Measurements from ENCODE around the gene METTL25B. TPM values are rescaled to one million over a fixed set of nuclear protein-coding genes. Genes with fewer than 3 reads are reported as not detected.

Gene METTL25B
- polyA plus RNA-seq, 1 donor from 2014 or later = 13.1 TPM

DNA sequence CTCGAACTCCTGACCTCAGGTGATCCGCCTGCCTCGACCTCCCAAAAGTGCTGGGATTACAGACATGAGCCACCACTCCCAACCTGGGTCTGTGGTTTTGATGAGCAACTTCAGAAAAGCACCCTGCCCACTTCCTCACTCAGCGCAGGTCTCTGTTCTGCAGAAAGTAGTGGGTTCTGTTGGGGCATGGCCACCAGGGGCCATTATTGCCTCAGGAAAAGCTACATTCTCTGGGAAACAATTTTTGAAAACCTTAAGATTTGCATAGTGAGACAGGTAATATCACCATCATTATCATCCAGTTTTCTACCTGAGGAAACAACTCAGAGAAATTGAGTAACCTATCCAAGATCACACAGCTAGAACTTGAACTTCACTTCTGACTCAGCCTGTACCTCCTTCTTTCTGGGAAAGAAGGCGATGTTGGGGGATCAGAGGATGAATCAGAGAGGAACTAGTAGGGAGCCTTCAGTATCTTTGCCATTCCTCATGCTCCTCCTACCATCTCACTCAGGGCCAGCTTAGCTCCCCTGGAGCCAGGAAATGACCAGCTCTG, 44.0 kb upstream of the METTL25B start:
- Histone ChIP-seq H3K36me3 (ENCODE audit: insufficient read depth, low read length) (no peaks in the 10 kb centered on the region), H3K9me3 (ENCODE audit: low read length) (no peaks in the 10 kb centered on the region), H3K9me2 (ENCODE audit: insufficient read depth, low read length) (no peaks in the 10 kb centered on the region), H3K27me3 (ENCODE audit: insufficient read depth, low read depth, low read length) (no peaks in the 10 kb centered on the region), H4K20me1 (ENCODE audit: insufficient read depth) (no peaks in the 10 kb centered on the region), H3K9ac (ENCODE audit: low read length) (no peak overlapping the region), H2AFZ (ENCODE audit: low read depth, low read length) (no peak overlapping the region), H3K4me3 (ENCODE audit: low read length) (no peak overlapping the region), H3K4me2 (ENCODE audit: low read length) (no peak overlapping the region), H3K79me2 (replicated peaks; ENCODE audit: insufficient read depth, low read length) (no peaks in the 10 kb centered on the region), H3F3A (ENCODE audit: insufficient read depth, low read length, poor library complexity, severe bottlenecking) (no peaks in the 10 kb centered on the region), H3K27ac (ENCODE audit: low read length) (no peak overlapping the region)
- TF ChIP-seq MXI1 (conservative IDR thresholded peaks at IDR 0.05; ENCODE audit: poor library complexity, severe bottlenecking) (no peak), POLR2AphosphoS5 (IDR thresholded peaks at IDR 0.05) (no peak), RAD21 (conservative IDR thresholded peaks at IDR 0.05) (no peak), EP300 (conservative IDR thresholded peaks at IDR 0.05; ENCODE audit: poor library complexity, severe bottlenecking) (no peak), EZH2 (IDR thresholded peaks at IDR 0.05; ENCODE audit: borderline replicate concordance, insufficient read depth, low read length, poor library complexity, severe bottlenecking) (no peak), SMC3 (conservative IDR thresholded peaks at IDR 0.05; ENCODE audit: poor library complexity) (no peak), TAF1 (IDR thresholded peaks at IDR 0.05; ENCODE audit: low read depth) (no peak)
- TF ChIP-seq, protein P1, sequence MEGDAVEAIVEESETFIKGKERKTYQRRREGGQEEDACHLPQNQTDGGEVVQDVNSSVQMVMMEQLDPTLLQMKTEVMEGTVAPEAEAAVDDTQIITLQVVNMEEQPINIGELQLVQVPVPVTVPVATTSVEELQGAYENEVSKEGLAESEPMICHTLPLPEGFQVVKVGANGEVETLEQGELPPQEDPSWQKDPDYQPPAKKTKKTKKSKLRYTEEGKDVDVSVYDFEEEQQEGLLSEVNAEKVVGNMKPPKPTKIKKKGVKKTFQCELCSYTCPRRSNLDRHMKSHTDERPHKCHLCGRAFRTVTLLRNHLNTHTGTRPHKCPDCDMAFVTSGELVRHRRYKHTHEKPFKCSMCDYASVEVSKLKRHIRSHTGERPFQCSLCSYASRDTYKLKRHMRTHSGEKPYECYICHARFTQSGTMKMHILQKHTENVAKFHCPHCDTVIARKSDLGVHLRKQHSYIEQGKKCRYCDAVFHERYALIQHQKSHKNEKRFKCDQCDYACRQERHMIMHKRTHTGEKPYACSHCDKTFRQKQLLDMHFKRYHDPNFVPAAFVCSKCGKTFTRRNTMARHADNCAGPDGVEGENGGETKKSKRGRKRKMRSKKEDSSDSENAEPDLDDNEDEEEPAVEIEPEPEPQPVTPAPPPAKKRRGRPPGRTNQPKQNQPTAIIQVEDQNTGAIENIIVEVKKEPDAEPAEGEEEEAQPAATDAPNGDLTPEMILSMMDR (IDR thresholded peaks at IDR 0.05; ENCODE audit: poor library complexity, severe bottlenecking) = no peak
- TF ChIP-seq, protein P2, sequence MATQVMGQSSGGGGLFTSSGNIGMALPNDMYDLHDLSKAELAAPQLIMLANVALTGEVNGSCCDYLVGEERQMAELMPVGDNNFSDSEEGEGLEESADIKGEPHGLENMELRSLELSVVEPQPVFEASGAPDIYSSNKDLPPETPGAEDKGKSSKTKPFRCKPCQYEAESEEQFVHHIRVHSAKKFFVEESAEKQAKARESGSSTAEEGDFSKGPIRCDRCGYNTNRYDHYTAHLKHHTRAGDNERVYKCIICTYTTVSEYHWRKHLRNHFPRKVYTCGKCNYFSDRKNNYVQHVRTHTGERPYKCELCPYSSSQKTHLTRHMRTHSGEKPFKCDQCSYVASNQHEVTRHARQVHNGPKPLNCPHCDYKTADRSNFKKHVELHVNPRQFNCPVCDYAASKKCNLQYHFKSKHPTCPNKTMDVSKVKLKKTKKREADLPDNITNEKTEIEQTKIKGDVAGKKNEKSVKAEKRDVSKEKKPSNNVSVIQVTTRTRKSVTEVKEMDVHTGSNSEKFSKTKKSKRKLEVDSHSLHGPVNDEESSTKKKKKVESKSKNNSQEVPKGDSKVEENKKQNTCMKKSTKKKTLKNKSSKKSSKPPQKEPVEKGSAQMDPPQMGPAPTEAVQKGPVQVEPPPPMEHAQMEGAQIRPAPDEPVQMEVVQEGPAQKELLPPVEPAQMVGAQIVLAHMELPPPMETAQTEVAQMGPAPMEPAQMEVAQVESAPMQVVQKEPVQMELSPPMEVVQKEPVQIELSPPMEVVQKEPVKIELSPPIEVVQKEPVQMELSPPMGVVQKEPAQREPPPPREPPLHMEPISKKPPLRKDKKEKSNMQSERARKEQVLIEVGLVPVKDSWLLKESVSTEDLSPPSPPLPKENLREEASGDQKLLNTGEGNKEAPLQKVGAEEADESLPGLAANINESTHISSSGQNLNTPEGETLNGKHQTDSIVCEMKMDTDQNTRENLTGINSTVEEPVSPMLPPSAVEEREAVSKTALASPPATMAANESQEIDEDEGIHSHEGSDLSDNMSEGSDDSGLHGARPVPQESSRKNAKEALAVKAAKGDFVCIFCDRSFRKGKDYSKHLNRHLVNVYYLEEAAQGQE (IDR thresholded peaks at IDR 0.05; ENCODE audit: borderline replicate concordance) = no peak

DNA sequence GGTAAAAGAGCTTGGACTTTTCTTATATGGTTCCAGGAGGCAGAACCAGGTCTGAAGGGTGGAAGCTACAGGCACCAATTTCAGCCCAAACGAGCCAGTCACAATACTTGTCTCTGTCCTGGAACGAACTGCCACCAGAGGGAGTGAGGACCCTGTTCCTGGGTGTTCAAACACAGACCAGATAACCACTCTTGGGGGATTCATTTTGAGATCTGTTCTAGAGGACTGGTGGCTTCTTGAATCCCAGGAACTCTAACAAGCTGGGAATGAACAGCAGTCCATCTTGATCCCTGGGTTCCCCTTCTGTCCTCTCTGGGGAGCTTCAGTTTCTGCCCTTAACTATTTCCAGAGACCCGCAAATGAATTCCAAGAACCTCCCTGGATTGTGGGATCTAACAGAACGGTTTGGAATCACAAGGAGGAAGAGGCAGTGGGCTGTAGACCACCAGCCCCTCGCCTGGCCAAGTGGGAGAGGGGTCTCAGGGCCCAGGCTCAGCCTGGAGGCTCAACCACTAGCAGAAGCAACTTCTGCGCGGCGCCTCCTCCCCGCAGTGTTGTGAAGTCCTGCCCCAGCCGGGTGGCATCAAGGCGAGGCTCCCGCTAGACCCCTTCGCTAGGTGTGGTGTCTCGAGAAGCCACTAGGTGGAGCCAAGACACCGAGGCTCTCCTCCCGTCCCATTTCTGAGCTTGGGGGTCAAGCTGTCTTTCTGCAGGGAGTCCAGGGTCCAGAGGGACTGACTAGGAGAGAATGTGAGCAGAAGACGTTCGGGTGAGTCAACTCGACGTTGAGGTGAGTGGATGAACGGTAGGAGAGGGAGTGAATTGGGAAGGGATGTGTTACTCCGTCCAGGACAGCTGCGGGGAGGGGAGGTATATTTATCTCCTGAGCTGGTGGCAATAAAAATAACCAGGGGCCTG, 39.0 kb upstream of the METTL25B start:
- Histone ChIP-seq H3K9ac (ENCODE audit: low read length) (no peak overlapping the region), H3K9me2 (ENCODE audit: insufficient read depth, low read length) (no peaks in the 10 kb centered on the region), H3K27ac (ENCODE audit: low read length) (no peak overlapping the region), H3K4me2 (ENCODE audit: low read length) (no peak overlapping the region), H3K9me3 (ENCODE audit: low read length) (no peaks in the 10 kb centered on the region), H3K36me3 (ENCODE audit: insufficient read depth, low read length) (no peaks in the 10 kb centered on the region), H3K4me3 (ENCODE audit: low read length) (peak overlapping the region; percentile 51), H3F3A (ENCODE audit: insufficient read depth, low read length, poor library complexity, severe bottlenecking) (no peaks in the 10 kb centered on the region), H4K20me1 (ENCODE audit: insufficient read depth) (no peaks in the 10 kb centered on the region), H2AFZ (ENCODE audit: low read depth, low read length) (no peak overlapping the region), H3K79me2 (replicated peaks; ENCODE audit: insufficient read depth, low read length) (no peaks in the 10 kb centered on the region), H3K27me3 (ENCODE audit: insufficient read depth, low read depth, low read length) (no peaks in the 10 kb centered on the region)
- TF ChIP-seq TAF1 (IDR thresholded peaks at IDR 0.05; ENCODE audit: low read depth) (no peak), EZH2 (IDR thresholded peaks at IDR 0.05; ENCODE audit: borderline replicate concordance, insufficient read depth, low read length, poor library complexity, severe bottlenecking) (no peak), RAD21 (conservative IDR thresholded peaks at IDR 0.05) (peak; percentile 94), MXI1 (conservative IDR thresholded peaks at IDR 0.05; ENCODE audit: poor library complexity, severe bottlenecking) (no peak), SMC3 (conservative IDR thresholded peaks at IDR 0.05; ENCODE audit: poor library complexity) (peak; percentile 91), EP300 (conservative IDR thresholded peaks at IDR 0.05; ENCODE audit: poor library complexity, severe bottlenecking) (no peak), POLR2AphosphoS5 (IDR thresholded peaks at IDR 0.05) (no peak)
- TF ChIP-seq, protein P1 (IDR thresholded peaks at IDR 0.05; ENCODE audit: poor library complexity, severe bottlenecking) = peak; percentile 96
- TF ChIP-seq, protein P2 (IDR thresholded peaks at IDR 0.05; ENCODE audit: borderline replicate concordance) = no peak
